SK-N-MC (cell line): ENCODE measurements around the gene ACAA2.

Experiments used
- EZH2 ChIP-seq: fragments of 200-600 bp; sonication (generic); IDR thresholded peaks from one replicate; pipeline ENCODE4 v1.6.1; 2017; ENCODE audit warnings: antibody characterized with exemption
- FOXP2 ChIP-seq: optimal IDR thresholded peaks from 2 replicates; pipeline ENCODE3; 2011; ENCODE audit warnings: mild to moderate bottlenecking, moderate library complexity; ENCODE audit not compliant: insufficient read depth; ENCODE audit errors: extremely low read length, control extremely low read depth
- POLR2AphosphoS5 ChIP-seq: IDR thresholded peaks from 2 replicates; pipeline ENCODE4 v1.6.1; 2012; ENCODE audit warnings: mild to moderate bottlenecking, low read depth, low read length, borderline replicate concordance

DNA sequence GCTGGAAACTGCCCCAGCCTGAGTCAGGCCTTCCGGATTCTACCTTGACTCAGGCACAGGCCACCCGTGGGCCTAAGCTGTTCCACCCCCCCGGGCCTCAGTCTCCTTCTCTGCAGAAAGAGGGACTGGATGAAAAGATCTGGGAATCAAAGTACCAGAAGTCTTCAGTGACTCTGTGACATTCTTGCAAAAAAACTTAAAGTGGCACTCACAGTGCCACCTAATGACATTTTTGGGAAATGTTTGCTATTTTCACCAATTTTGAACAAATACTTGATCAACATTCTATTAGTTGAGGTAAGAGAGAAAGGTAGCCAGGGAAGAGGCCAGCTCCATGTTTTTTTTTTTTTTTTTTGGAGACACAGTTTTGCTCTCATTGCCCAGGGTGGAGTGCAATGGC lies 48.3 kb upstream of the ACAA2 start:
- no peak for TF ChIP-seq FOXP2
- TF ChIP-seq POLR2AphosphoS5: no peak
- no peak for TF ChIP-seq EZH2
